Breast epithelium (tissue), 3 donors: ENCODE data around the gene PWWP2B.

Experiments
- CTCF ChIP-seq, 3 donors: fragments of 450-650 bp; IDR thresholded peaks; one replicate each; pipeline ENCODE4 v1.5.1; 2016 to 2017; ENCODE audit warnings: antibody characterized with exemption in 3 of 3, mild to moderate bottlenecking in 3 of 3, moderate library complexity in 3 of 3
- POLR2A ChIP-seq: fragments of 450-650 bp; IDR thresholded peaks from one replicate; pipeline ENCODE4 v1.6.1; 2016; ENCODE audit warnings: antibody characterized with exemption, mild to moderate bottlenecking, moderate library complexity

- TF ChIP-seq CTCF (IDR thresholded peaks at IDR 0.05): no peak
- TF ChIP-seq POLR2A: no peak
Measured at GRCh38 chr10:132359305-132360040, 37.5 kb upstream of the PWWP2B start.
